HG03439 (cell line): ENCODE results near the gene VWA1.
"Not testable (repeated sequence)": the region's sequence is repeated elsewhere in the genome, so short reads cannot be mapped to it uniquely, and the experiment has no call there.

Experiments used
- ATAC-seq: cut with Tn5 transposase; IDR thresholded peaks from one replicate; pipeline ENCODE4 v1.9.1; 2021; ENCODE audit warnings: mild to moderate bottlenecking, moderate library complexity; ENCODE audit not compliant: unreplicated experiment

VWA1 gene

DNA sequence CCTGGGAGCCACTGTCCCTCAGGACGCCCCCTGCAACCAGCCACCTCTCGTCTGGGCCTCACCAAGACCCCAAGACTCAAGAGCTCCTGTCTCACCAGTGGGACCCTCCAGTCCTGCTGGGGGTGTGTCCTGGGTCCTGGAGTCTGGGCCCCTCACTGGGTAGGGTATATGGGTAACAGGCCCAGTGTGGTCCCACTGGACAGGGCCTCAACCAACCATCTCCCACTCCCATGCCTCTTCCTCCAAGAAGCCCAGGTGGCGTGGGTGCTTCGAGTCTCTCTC lies 725 bp upstream of the VWA1 start:
- no peak for ATAC-seq

DNA sequence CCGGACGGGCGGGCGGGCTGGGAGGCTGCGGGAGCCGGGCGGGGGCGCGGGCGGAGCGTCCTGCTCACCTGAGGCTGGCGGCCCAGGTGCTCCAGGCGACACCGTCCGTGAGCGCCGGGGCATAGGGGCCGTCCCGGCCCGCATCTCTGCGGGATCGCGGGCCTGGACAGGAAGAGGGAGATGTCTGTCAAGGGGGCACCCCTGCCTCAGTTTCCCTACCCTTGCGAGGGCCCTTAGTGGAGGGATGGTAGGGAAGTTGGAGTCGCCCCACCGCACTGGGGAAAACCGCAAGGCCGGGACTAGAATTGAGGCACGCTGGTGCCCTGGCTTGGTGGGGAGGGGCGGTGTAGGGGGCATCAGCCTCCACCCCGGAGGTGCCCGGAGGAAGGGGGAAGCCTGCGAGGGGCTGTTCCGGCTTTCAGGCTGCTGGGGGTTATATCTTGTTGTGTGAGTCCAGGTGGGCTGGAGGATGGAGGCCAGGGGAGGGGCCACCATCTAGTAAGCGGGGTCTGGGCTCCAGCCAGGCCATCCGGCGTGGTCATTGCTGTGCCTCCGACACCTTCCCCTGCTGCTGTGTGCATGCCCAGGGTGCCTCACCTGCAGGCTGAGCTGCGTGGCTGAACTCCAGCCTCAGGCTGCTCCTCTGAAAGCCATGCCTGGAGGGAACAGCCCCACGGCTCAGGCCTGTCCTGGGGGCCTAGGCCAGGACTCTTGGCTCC lies 580 bp downstream of the VWA1 start:
- no peak for ATAC-seq

DNA sequence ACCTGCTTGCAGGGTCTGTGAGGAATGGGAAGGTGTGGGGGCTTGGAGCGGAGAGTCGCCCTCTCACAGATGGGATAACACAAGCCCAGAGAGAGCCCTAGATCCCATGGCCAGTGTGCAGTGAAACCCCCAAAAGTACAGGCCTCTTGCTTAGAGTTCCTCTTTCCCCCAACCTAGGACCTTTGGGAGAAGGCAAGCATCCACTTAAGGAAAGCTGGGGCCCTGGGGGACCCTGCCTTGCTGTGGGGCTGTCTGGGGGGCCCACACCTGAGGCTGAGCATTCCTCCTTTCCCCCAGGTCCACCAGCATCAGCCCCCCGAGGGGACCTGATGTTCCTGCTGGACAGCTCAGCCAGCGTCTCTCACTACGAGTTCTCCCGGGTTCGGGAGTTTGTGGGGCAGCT lies 1.1 kb downstream of the VWA1 start:
- ATAC-seq, result no peak

DNA sequence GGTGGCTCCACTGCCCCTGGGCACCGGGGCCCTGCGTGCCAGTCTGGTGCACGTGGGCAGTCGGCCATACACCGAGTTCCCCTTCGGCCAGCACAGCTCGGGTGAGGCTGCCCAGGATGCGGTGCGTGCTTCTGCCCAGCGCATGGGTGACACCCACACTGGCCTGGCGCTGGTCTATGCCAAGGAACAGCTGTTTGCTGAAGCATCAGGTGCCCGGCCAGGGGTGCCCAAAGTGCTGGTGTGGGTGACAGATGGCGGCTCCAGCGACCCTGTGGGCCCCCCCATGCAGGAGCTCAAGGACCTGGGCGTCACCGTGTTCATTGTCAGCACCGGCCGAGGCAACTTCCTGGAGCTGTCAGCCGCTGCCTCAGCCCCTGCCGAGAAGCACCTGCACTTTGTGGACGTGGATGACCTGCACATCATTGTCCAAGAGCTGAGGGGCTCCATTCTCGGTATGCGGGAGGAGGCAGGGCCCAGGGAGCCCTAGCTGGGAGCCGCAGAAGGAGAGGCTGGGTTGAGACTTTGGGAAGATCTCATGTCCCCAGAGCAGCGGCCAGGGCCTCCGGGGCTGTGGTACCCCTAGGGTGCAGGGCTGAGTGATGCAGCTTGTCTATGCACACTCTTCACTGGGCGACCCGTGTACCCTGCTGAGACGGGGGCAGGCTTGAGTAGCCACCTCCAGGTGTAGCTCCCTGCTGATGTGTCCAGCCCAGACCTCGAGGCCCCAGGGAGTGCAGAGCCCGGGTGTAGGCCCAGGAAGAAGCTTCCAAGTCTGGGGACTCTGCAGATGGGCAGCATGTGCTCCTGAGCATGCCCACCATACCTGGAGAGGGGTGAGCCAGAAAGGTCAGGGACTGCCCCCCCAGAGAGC lies 1.8 kb downstream of the VWA1 start:
- no peak for ATAC-seq

DNA sequence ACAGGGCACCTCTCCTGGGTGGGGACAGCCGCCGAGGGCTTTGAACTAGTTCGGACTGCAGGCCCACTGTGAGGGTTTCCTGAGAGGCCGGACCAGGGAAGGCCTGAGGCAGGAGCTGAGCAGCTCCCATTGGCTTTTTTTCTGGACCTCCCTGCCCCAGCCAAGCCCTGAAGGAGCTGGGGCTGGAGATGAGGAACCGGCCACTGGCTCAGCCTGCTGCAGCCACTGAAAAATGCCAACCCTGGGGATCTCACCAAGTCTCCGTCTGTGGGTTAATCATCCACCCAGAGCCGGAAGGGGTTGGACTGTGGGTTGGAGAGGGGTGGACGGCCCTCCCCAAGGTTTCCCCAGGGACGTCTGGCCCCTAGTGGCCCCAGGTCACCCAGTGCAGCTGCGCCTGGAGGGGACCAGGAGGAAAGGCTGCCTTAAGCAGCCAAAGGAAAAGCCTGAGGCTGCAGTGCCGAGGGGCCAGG lies 2.5 kb downstream of the VWA1 start:
- no peak for ATAC-seq

GRCh38 chr1:1438531-1439381 lies 3.3 kb downstream of the VWA1 start:
- ATAC-seq, result no peak

DNA sequence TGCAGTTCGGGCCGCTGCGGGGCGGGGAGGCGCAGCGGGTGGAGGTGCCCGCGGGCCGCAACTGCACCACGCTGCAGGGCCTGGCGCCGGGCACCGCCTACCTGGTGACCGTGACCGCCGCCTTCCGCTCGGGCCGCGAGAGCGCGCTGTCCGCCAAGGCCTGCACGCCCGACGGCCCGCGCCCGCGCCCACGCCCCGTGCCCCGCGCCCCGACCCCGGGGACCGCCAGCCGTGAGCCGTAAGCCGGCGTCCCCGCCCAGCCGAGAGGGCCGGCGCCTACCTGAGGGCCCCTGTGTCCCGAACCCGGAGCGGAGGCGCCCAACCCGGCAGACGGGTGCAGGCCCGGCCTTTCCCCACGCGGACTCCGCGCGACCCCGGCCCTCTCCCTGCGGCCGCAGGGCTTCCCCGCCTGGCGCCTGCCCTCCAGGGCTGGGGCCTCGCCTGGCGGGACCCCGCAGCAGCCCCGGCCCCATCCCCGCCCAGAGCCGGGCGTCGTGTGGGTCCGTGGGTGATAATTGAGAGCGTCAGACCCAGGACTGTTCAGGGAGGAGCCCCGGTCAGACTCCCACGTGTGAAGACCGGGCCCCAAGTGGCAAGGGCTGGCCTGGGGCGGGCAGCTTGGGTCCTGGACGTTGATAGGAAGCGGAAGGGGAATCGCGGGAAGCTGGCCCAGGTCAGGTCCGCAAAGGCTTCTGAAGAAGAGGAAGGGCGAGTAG lies 4.2 kb downstream of the VWA1 start:
- ATAC-seq, result no peak

- ATAC-seq, result no peak
Observed at GRCh38 chr1:1440262-1441001, 4.9 kb downstream of the VWA1 start.

GRCh38 chr1:1441002-1441888 lies 5.8 kb downstream of the VWA1 start:
- ATAC-seq, result no peak

- ATAC-seq, result no peak
Observed at GRCh38 chr1:1442069-1442770, 6.7 kb downstream of the VWA1 start.

DNA sequence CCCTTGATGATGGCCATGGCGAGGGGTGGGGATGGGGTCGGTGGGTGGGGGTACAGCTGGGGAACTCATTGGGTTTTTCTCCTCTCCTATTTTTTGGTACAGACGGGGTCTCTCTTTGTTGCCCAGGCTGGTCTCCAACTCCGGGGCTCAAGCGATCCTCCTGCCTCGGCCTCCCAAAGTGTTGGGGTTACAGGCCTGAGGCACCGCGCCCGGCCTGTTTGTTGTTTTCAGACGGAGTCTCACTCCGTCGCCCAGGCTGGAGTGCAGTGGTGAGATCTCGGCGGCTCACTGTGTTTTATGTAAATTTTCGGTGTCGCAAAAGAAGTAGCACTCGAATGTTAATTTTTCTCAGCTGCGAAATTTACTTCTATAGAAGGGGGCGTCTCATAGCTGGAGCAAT lies 11.1 kb downstream of the VWA1 start:
- not testable (repeated sequence) for ATAC-seq

GRCh38 chr1:1449099-1449739 lies 13.7 kb downstream of the VWA1 start, which contains the start of gene ATAD3C:
Gene ATAD3C, plus strand, starts transcription at chr1:1449689. Its CDS starts 995 bp downstream, at chr1:1450684.
- ATAC-seq, result no peak

GRCh38 chr1:1450616-1451015 lies 15.1 kb downstream of the VWA1 start:
- not testable (repeated sequence) for ATAC-seq

- no peak for ATAC-seq
Observed at GRCh38 chr1:1451696-1452364, 16.3 kb downstream of the VWA1 start.

GRCh38 chr1:1452365-1452739 lies 16.9 kb downstream of the VWA1 start:
- not testable (repeated sequence) for ATAC-seq

DNA sequence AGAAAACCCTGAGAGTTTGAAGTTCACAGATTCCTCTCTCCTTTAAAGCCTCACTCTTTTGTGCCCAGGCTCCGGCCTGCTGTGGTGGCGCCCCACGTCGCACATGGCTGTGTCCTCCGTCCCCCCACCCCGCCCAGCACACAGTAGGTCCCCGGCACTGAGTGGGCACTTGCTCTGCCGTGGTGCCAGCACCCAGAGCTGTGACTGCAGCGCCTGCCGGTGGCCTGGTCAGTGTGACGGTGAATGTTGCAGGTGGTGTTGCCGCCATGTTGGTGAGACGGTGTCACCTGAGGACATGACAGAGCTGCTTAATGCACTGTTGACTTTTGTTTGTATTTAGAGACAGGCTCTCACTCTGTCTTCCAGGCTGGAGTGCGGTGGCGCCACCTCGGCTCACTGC lies 17.4 kb downstream of the VWA1 start:
- ATAC-seq, result no peak

- not testable (repeated sequence) for ATAC-seq
Observed at GRCh38 chr1:1454286-1455056, 19.0 kb downstream of the VWA1 start.
